HEK293T (cell line): Measurements from ENCODE around the gene TLE4.

ENCODE experiments used
- ARNT ChIP-seq: fragments of 450-650 bp; IDR thresholded peaks from 2 replicates; pipeline ENCODE4 v1.6.1; 2017; ENCODE audit warnings: mild to moderate bottlenecking
- BHLHE40 ChIP-seq: fragments of 450-650 bp; IDR thresholded peaks from 2 replicates; pipeline ENCODE4 v1.6.1; 2016; ENCODE audit warnings: mild to moderate bottlenecking, moderate library complexity, borderline replicate concordance
- FOXA1 ChIP-seq: fragments of 450-650 bp; IDR thresholded peaks from 2 replicates; pipeline ENCODE4 v1.6.1; 2016; ENCODE audit warnings: mild to moderate bottlenecking
- FOXM1 ChIP-seq: fragments of 450-650 bp; IDR thresholded peaks from 2 replicates; pipeline ENCODE4 v1.6.1; 2017; ENCODE audit warnings: mild to moderate bottlenecking, borderline replicate concordance
- HDGF ChIP-seq: fragments of 450-650 bp; IDR thresholded peaks from 2 replicates; pipeline ENCODE4 v1.6.1; 2017; ENCODE audit warnings: antibody characterized with exemption, borderline replicate concordance
- LEF1 ChIP-seq: fragments of 450-650 bp; IDR thresholded peaks from 2 replicates; pipeline ENCODE4 v1.6.1; 2017; ENCODE audit warnings: mild to moderate bottlenecking, borderline replicate concordance
- SP1 ChIP-seq: fragments of 450-650 bp; IDR thresholded peaks from 2 replicates; pipeline ENCODE4 v1.6.1; 2017
- SUZ12 ChIP-seq: fragments of 450-650 bp; IDR thresholded peaks from 2 replicates; pipeline ENCODE4 v1.6.1; 2016; ENCODE audit warnings: mild to moderate bottlenecking
- TARDBP ChIP-seq: fragments of 450-650 bp; IDR thresholded peaks from 2 replicates; pipeline ENCODE4 v1.6.1; 2016
- ZNF384 ChIP-seq: fragments of 450-650 bp; IDR thresholded peaks from 2 replicates; pipeline ENCODE4 v1.6.1; 2016
- TF ChIP-seq, protein P1 (sequence below): fragments of 450-650 bp; IDR thresholded peaks from 2 replicates; pipeline ENCODE4 v1.6.1; 2016

DNA sequence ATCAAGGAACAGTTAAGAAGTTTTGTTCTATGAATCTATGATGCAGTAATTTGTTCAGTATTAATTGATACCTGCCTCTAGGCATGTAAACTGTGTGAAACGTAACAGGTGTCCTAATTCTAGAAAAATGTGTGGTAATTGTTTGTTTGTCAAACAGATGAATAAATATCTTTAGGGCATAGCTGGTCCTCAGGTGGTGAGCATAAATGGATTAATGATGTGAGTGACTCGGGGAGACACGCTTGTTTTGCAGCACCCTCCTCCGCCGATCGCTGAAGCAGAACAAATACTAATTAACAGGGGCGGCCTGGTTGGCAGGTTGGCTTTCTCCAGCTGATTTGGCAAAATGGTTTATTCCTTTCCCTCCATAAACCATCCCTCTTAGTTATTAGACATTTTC is 88.8 kb downstream of the TLE4 start:
- TF ChIP-seq FOXM1, result no peak
- no peak for TF ChIP-seq BHLHE40
- no peak for TF ChIP-seq FOXA1
- TF ChIP-seq, protein P1, sequence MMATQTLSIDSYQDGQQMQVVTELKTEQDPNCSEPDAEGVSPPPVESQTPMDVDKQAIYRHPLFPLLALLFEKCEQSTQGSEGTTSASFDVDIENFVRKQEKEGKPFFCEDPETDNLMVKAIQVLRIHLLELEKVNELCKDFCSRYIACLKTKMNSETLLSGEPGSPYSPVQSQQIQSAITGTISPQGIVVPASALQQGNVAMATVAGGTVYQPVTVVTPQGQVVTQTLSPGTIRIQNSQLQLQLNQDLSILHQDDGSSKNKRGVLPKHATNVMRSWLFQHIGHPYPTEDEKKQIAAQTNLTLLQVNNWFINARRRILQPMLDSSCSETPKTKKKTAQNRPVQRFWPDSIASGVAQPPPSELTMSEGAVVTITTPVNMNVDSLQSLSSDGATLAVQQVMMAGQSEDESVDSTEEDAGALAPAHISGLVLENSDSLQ, result no peak
- TF ChIP-seq LEF1, result no peak
- TF ChIP-seq HDGF, result no peak
- TF ChIP-seq SP1, result no peak
- TF ChIP-seq SUZ12, result no peak
- TF ChIP-seq TARDBP, result no peak
- TF ChIP-seq ARNT, result no peak
- TF ChIP-seq ZNF384, result no peak
